Mammary microvascular endothelial cell (primary cell): ENCODE measurements around the gene SERPINI2. TPM values are rescaled to one million over a fixed set of nuclear protein-coding genes. Genes with fewer than 3 reads are reported as not detected.

ENCODE experiments used
- total RNA-seq: library from RNA; depleted of rRNA; stranded (reverse); fragments of >200 nt; gene quantifications from 2 replicates; pipeline ENCODE4 v1.2.3, GENCODE V29; 2015

The SERPINI2 gene, protein sequence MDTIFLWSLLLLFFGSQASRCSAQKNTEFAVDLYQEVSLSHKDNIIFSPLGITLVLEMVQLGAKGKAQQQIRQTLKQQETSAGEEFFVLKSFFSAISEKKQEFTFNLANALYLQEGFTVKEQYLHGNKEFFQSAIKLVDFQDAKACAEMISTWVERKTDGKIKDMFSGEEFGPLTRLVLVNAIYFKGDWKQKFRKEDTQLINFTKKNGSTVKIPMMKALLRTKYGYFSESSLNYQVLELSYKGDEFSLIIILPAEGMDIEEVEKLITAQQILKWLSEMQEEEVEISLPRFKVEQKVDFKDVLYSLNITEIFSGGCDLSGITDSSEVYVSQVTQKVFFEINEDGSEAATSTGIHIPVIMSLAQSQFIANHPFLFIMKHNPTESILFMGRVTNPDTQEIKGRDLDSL
- total RNA-seq, result not detected in 2 replicates

DNA sequence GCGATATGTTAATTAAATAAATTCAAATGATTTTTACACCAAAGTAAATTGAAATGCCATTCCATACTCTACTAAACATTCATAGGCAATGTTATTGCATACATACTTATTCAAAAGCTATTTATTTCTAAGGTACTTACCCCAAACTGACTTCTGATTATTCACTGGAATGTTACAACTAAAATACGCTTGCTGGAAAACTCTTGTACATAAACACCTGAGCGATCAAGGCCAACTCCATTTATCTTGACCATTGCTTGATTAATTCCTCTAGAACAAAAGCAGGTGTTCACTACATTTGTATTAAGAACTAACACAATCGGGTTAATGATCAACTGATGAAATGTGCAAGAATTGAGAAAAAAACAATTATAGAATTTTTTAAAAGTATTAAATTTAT is at the start of gene SERPINI2:
Gene SERPINI2 (minus strand): TSS at position 180 of the 400 bp plus-strand sequence. CDS start 2,208 bp downstream, outside the sequence.

Other genes with a start within 250 kb of the SERPINI2 start
- not detected in 2 replicates for gene ZBBX, start 93.7 kb downstream of the SERPINI2 start, total RNA-seq
- not detected in 2 replicates for gene WDR49, start 179.9 kb upstream of the SERPINI2 start, total RNA-seq